Measurements from ENCODE around the gene ACP2.

DNA sequence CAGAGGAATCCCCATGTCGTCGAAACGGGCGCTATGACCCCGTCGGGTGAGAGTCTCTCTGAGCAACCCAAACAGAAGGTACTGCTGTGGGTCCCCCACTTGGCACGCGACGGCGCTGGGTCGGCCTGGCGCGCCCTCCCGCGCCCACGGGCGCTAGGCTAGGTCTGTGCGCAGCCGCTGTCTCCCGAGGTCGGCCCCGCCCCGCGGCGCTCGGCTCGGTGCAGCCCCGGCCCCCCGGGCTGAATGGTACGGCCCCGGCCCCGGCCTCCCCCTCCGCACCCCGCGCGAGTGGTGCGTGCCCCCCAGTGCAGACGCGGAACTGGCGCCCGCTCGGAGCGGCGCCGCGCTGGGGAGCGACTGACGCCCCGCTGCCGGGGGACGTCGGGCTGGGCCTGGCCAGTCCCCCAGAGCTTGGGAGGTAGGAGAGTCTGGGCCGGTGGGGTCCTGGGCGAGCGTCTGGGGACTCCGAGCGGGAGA lies 21.3 kb upstream of the ACP2 start, which contains the start of gene MADD:
- TF ChIP-seq, protein P1, sequence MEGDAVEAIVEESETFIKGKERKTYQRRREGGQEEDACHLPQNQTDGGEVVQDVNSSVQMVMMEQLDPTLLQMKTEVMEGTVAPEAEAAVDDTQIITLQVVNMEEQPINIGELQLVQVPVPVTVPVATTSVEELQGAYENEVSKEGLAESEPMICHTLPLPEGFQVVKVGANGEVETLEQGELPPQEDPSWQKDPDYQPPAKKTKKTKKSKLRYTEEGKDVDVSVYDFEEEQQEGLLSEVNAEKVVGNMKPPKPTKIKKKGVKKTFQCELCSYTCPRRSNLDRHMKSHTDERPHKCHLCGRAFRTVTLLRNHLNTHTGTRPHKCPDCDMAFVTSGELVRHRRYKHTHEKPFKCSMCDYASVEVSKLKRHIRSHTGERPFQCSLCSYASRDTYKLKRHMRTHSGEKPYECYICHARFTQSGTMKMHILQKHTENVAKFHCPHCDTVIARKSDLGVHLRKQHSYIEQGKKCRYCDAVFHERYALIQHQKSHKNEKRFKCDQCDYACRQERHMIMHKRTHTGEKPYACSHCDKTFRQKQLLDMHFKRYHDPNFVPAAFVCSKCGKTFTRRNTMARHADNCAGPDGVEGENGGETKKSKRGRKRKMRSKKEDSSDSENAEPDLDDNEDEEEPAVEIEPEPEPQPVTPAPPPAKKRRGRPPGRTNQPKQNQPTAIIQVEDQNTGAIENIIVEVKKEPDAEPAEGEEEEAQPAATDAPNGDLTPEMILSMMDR (IDR thresholded peaks at IDR 0.05; ENCODE audit: low read length): no peak
- TF ChIP-seq EZH2 (optimal IDR thresholded peaks at IDR 0.05; ENCODE audit: low read depth, low read length): no peak
- TF ChIP-seq EZH2phosphoT487 (IDR thresholded peaks at IDR 0.05; ENCODE audit: low read length): no peak
